ENCODE data around the gene PTPN6.

Gene PTPN6

GRCh38 chr12:6978611-6979011, 27.5 kb downstream of the PTPN6 start:
- no peak overlapping the region for H2AFZ ChIP-seq (ENCODE audit: low read depth, low read length)
- no peaks in the 10 kb centered on the region for H3K9me3 ChIP-seq (ENCODE audit: control insufficient read depth, low read length)
- H3K23ac ChIP-seq (ENCODE audit: low read length in 2 of 2): no peak overlapping the region
- H3K27ac ChIP-seq (ENCODE audit: low read length, poor library complexity, severe bottlenecking): no peak overlapping the region
- no peak overlapping the region for H3K4ac ChIP-seq (ENCODE audit: low read depth in 1 of 2, low read length in 2 of 2)
- H2BK12ac ChIP-seq (ENCODE audit: low read length in 2 of 2): no peak overlapping the region
- no peak overlapping the region for H2BK120ac ChIP-seq (ENCODE audit: low read depth, low read length)
- H3K27me3 ChIP-seq (ENCODE audit: control insufficient read depth in 1 of 2, insufficient read depth in 1 of 2, low read length in 2 of 2): no peaks in the 10 kb centered on the region
- no peaks in the 10 kb centered on the region for H3K4me1 ChIP-seq (ENCODE audit: control insufficient read depth, insufficient read depth, low read depth, low read length)
- H3K36me3 ChIP-seq (ENCODE audit: control insufficient read depth in 1 of 2, insufficient read depth in 2 of 2, low read depth in 1 of 2, low read length in 2 of 2): peaks cover 70 to 100% of the 10 kb centered on the region in 2 experiments
- H3K4me2 ChIP-seq (ENCODE audit: low read length, poor library complexity, severe bottlenecking): no peak overlapping the region
- H3K14ac ChIP-seq (ENCODE audit: low read length in 2 of 2): no peak overlapping the region
- no peak for DNase-seq
- no peak overlapping the region for H3K9ac ChIP-seq (ENCODE audit: low read length)
- no peak overlapping the region for H2BK15ac ChIP-seq (ENCODE audit: low read depth, poor library complexity, severe bottlenecking)
- H2AK5ac ChIP-seq (ENCODE audit: low read length, severe bottlenecking): no peak overlapping the region
- H3K79me1 ChIP-seq (replicated peaks; ENCODE audit: low read length, poor library complexity, severe bottlenecking): peaks cover 26% of the 10 kb centered on the region
- no peak overlapping the region for H3K4me3 ChIP-seq (ENCODE audit: insufficient read depth in 1 of 2, low read depth in 1 of 2, low read length in 2 of 2)
- H4K91ac ChIP-seq (ENCODE audit: low read length): no peak overlapping the region
- no peak overlapping the region for H2BK5ac ChIP-seq (ENCODE audit: low read depth, low read length, poor library complexity, severe bottlenecking)
- WGBS: 92% methylated on average over 3 of the region's 3 CpGs
- no peak overlapping the region for H3K18ac ChIP-seq (ENCODE audit: low read depth in 1 of 2, low read length in 2 of 2)
- no peak overlapping the region for H4K8ac ChIP-seq (ENCODE audit: low read length)

- Histone ChIP-seq H3K4me1 (ENCODE audit: control insufficient read depth, insufficient read depth, low read depth, low read length) (no peaks in the 10 kb centered on the region), H3K18ac (ENCODE audit: low read depth in 1 of 2, low read length in 2 of 2) (no peak overlapping the region), H3K27me3 (ENCODE audit: control insufficient read depth in 1 of 2, insufficient read depth in 1 of 2, low read length in 2 of 2) (no peaks in the 10 kb centered on the region), H3K4me2 (ENCODE audit: low read length, poor library complexity, severe bottlenecking) (no peak overlapping the region), H2BK120ac (ENCODE audit: low read depth, low read length) (no peak overlapping the region), H2AK5ac (ENCODE audit: low read length, severe bottlenecking) (no peak overlapping the region), H4K91ac (ENCODE audit: low read length) (no peak overlapping the region), H3K36me3 (ENCODE audit: control insufficient read depth in 1 of 2, insufficient read depth in 2 of 2, low read depth in 1 of 2, low read length in 2 of 2) (peaks cover 66 to 100% of the 10 kb centered on the region in 2 experiments), H3K9me3 (ENCODE audit: control insufficient read depth, low read length) (no peaks in the 10 kb centered on the region), H2BK12ac (ENCODE audit: low read length in 2 of 2) (no peak overlapping the region), H3K14ac (ENCODE audit: low read length in 2 of 2) (no peak overlapping the region), H3K27ac (ENCODE audit: low read length, poor library complexity, severe bottlenecking) (no peak overlapping the region), H4K8ac (ENCODE audit: low read length) (no peak overlapping the region), H2BK15ac (ENCODE audit: low read depth, poor library complexity, severe bottlenecking) (no peak overlapping the region), H3K4ac (ENCODE audit: low read depth in 1 of 2, low read length in 2 of 2) (no peak overlapping the region), H3K4me3 (ENCODE audit: insufficient read depth in 1 of 2, low read depth in 1 of 2, low read length in 2 of 2) (no peak overlapping the region), H3K79me1 (replicated peaks; ENCODE audit: low read length, poor library complexity, severe bottlenecking) (peaks cover 22% of the 10 kb centered on the region), H3K23ac (ENCODE audit: low read length in 2 of 2) (no peak overlapping the region), H3K9ac (ENCODE audit: low read length) (no peak overlapping the region), H2BK5ac (ENCODE audit: low read depth, low read length, poor library complexity, severe bottlenecking) (no peak overlapping the region), H2AFZ (ENCODE audit: low read depth, low read length) (no peak overlapping the region)
- DNase-seq: no peak
- 96% methylated on average over 6 of the region's 6 CpGs for WGBS
Measured at GRCh38 chr12:6979021-6979420, 27.9 kb downstream of the PTPN6 start.

DNA sequence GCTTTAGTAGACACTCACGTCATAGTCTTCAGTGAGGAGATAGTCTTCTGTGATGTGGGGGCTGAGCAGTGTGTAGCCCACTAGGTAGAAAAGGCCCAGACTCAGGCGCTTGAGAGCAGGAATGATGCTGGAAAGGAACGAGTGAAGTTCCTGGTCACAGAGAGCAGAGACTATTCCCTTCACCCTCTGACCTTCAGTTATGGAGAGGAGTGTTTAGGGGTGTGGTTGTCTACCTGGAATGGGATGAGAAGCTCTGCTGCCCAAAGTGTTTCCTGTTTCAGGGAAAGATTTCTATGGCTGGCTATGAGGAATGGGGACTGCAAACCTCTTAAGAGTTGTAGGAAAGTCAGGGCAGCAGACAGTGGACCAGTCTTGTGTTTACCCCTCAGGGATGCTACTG, 28.3 kb downstream of the PTPN6 start:
- Histone ChIP-seq H3K27ac (ENCODE audit: low read length, poor library complexity, severe bottlenecking) (no peak overlapping the region), H4K91ac (ENCODE audit: low read length) (no peak overlapping the region), H3K4me2 (ENCODE audit: low read length, poor library complexity, severe bottlenecking) (no peak overlapping the region), H3K14ac (ENCODE audit: low read length in 2 of 2) (no peak overlapping the region), H4K8ac (ENCODE audit: low read length) (no peak overlapping the region), H2BK12ac (ENCODE audit: low read length in 2 of 2) (no peak overlapping the region), H3K27me3 (ENCODE audit: control insufficient read depth in 1 of 2, insufficient read depth in 1 of 2, low read length in 2 of 2) (no peaks in the 10 kb centered on the region), H3K79me1 (replicated peaks; ENCODE audit: low read length, poor library complexity, severe bottlenecking) (peaks cover 23% of the 10 kb centered on the region), H3K18ac (ENCODE audit: low read depth in 1 of 2, low read length in 2 of 2) (no peak overlapping the region), H3K4ac (ENCODE audit: low read depth in 1 of 2, low read length in 2 of 2) (no peak overlapping the region), H2AFZ (ENCODE audit: low read depth, low read length) (no peak overlapping the region), H3K4me1 (ENCODE audit: control insufficient read depth, insufficient read depth, low read depth, low read length) (no peaks in the 10 kb centered on the region), H3K9me3 (ENCODE audit: control insufficient read depth, low read length) (no peaks in the 10 kb centered on the region), H2BK5ac (ENCODE audit: low read depth, low read length, poor library complexity, severe bottlenecking) (no peak overlapping the region), H2BK15ac (ENCODE audit: low read depth, poor library complexity, severe bottlenecking) (no peak overlapping the region), H3K36me3 (ENCODE audit: control insufficient read depth in 1 of 2, insufficient read depth in 2 of 2, low read depth in 1 of 2, low read length in 2 of 2) (peaks cover 62 to 100% of the 10 kb centered on the region in 2 experiments), H3K4me3 (ENCODE audit: insufficient read depth in 1 of 2, low read depth in 1 of 2, low read length in 2 of 2) (no peak overlapping the region), H3K9ac (ENCODE audit: low read length) (no peak overlapping the region), H3K23ac (ENCODE audit: low read length in 2 of 2) (no peak overlapping the region), H2BK120ac (ENCODE audit: low read depth, low read length) (no peak overlapping the region), H2AK5ac (ENCODE audit: low read length, severe bottlenecking) (no peak overlapping the region)
- no peak for DNase-seq
- 83% methylated on average over 3 of the region's 3 CpGs for WGBS

- Histone ChIP-seq H3K4me1 (ENCODE audit: control insufficient read depth, insufficient read depth, low read depth, low read length) (no peaks in the 10 kb centered on the region), H3K23ac (ENCODE audit: low read length in 2 of 2) (no peak overlapping the region), H3K4ac (ENCODE audit: low read depth in 1 of 2, low read length in 2 of 2) (no peak overlapping the region), H3K18ac (ENCODE audit: low read depth in 1 of 2, low read length in 2 of 2) (no peak overlapping the region), H3K9me3 (ENCODE audit: control insufficient read depth, low read length) (no peaks in the 10 kb centered on the region), H4K8ac (ENCODE audit: low read length) (no peak overlapping the region), H2BK15ac (ENCODE audit: low read depth, poor library complexity, severe bottlenecking) (no peak overlapping the region), H2AFZ (ENCODE audit: low read depth, low read length) (no peak overlapping the region), H2AK5ac (ENCODE audit: low read length, severe bottlenecking) (no peak overlapping the region), H2BK5ac (ENCODE audit: low read depth, low read length, poor library complexity, severe bottlenecking) (no peak overlapping the region), H3K27ac (ENCODE audit: low read length, poor library complexity, severe bottlenecking) (no peak overlapping the region), H2BK12ac (ENCODE audit: low read length in 2 of 2) (no peak overlapping the region), H2BK120ac (ENCODE audit: low read depth, low read length) (no peak overlapping the region), H3K14ac (ENCODE audit: low read length in 2 of 2) (no peak overlapping the region), H3K9ac (ENCODE audit: low read length) (no peak overlapping the region), H3K4me2 (ENCODE audit: low read length, poor library complexity, severe bottlenecking) (no peak overlapping the region), H3K4me3 (ENCODE audit: insufficient read depth in 1 of 2, low read depth in 1 of 2, low read length in 2 of 2) (no peak overlapping the region), H4K91ac (ENCODE audit: low read length) (no peak overlapping the region), H3K79me1 (replicated peaks; ENCODE audit: low read length, poor library complexity, severe bottlenecking) (peaks cover 24% of the 10 kb centered on the region), H3K27me3 (ENCODE audit: control insufficient read depth in 1 of 2, insufficient read depth in 1 of 2, low read length in 2 of 2) (no peaks in the 10 kb centered on the region), H3K36me3 (ENCODE audit: control insufficient read depth in 1 of 2, insufficient read depth in 2 of 2, low read depth in 1 of 2, low read length in 2 of 2) (peaks cover 61 to 98% of the 10 kb centered on the region in 2 experiments)
- 100% methylated on average over 3 of the region's 4 CpGs for WGBS
- no peak for DNase-seq
Measured at GRCh38 chr12:6980075-6980474, 28.9 kb downstream of the PTPN6 start.
